IMR-90 (cell line): ENCODE data around the gene ABHD12. TPM values are rescaled to one million over a fixed set of nuclear protein-coding genes. Genes with fewer than 3 reads are reported as not detected.

Source experiments
- ATAC-seq: fragments of 200-7000 bp; cut with Tn5 transposase; 2 replicates; pipeline ENCODE4 v1.9.1; 2020; ENCODE audit warnings: low read depth, mild to moderate bottlenecking, moderate library complexity
- BruUV-seq: library from RNA; stranded (reverse); fragments of 400-500 nt; replicated peaks from 2 replicates; lab custom pipeline; 2021; lab: Mats Ljungman, UMichigan
- CTCF ChIA-PET: fragments of 300-600 bp; formaldehyde crosslinking; extraction: SDS; loops from one replicate; lab custom pipeline; 2021; ENCODE audit warnings: antibody characterized with exemption; lab: Yijun Ruan, JAX
- POLR2A ChIA-PET: fragments of 300-600 bp; sonication (Branson Sonifier 250); formaldehyde crosslinking; loops from one replicate; lab custom pipeline; 2022; ENCODE audit warnings: antibody characterized with exemption; ENCODE audit not compliant: unreplicated experiment; lab: Charles Lee
- DNase-seq: peaks from one replicate; pipeline ENCODE4 v3.0.0; 2013
- H2AFZ ChIP-seq: replicated peaks from 2 replicates; pipeline ENCODE3; 2013; ENCODE audit warnings: low read length, mild to moderate bottlenecking; ENCODE audit not compliant: poor library complexity
- H2AK5ac ChIP-seq: 2 replicates; pipeline ENCODE4 v1.6.1; 2013; ENCODE audit warnings: low read depth, low read length, inconsistent platforms
- H2AK9ac ChIP-seq: replicated peaks from 2 replicates; pipeline ENCODE3; 2013; ENCODE audit warnings: mild to moderate bottlenecking, low read depth, low read length, moderate library complexity; ENCODE audit not compliant: poor library complexity
- H2BK120ac ChIP-seq: 2 replicates; pipeline ENCODE4 v1.6.1; 2013; ENCODE audit warnings: low read depth, low read length, inconsistent platforms
- H2BK15ac ChIP-seq: 3 replicates; pipeline ENCODE4 v1.6.1; 2013; ENCODE audit warnings: low read depth, low read length, inconsistent platforms
- H2BK20ac ChIP-seq: 2 replicates; pipeline ENCODE4 v1.6.1; 2013; ENCODE audit warnings: low read depth, mild to moderate bottlenecking, inconsistent platforms, low read length, moderate library complexity
- H2BK5ac ChIP-seq: 2 replicates; pipeline ENCODE4 v1.6.1; 2013; ENCODE audit warnings: mild to moderate bottlenecking, low read depth, low read length, inconsistent platforms; ENCODE audit not compliant: poor library complexity, severe bottlenecking
- H3K14ac ChIP-seq: replicated peaks from 2 replicates; pipeline ENCODE4 v1.6.1; 2013; ENCODE audit warnings: low read depth, low read length, inconsistent platforms
- H3K18ac ChIP-seq: 2 replicates; pipeline ENCODE4 v1.6.1; 2013; ENCODE audit warnings: low read depth, low read length, control low read depth
- H3K23ac ChIP-seq: 2 replicates; pipeline ENCODE4 v1.6.1; 2013; ENCODE audit warnings: low read depth, low read length, inconsistent platforms
- H3K27ac ChIP-seq: 2 replicates; pipeline ENCODE4 v1.5.1; 2013; ENCODE audit warnings: mild to moderate bottlenecking, control low read depth, low read length; ENCODE audit not compliant: insufficient read depth
- H3K27me3 ChIP-seq: 2 replicates; pipeline ENCODE4 v1.6.1; 2013; ENCODE audit warnings: low read length; ENCODE audit not compliant: control insufficient read depth, insufficient read depth
- H3K36me3 ChIP-seq: 2 replicates; pipeline ENCODE4 v1.6.1; 2013; ENCODE audit warnings: low read length, mixed read lengths; ENCODE audit not compliant: control insufficient read depth, insufficient read depth
- H3K4ac ChIP-seq: 2 replicates; pipeline ENCODE4 v1.6.1; 2013; ENCODE audit warnings: low read depth, low read length, inconsistent platforms
- H3K4me1 ChIP-seq: 2 replicates; pipeline ENCODE4 v1.6.1; 2013; ENCODE audit warnings: low read length, mixed read lengths; ENCODE audit not compliant: control insufficient read depth, insufficient read depth
- H3K4me2 ChIP-seq: 2 replicates; pipeline ENCODE4 v1.6.1; 2013; ENCODE audit warnings: low read depth, mild to moderate bottlenecking, control low read depth, low read length, moderate library complexity
- H3K4me3 ChIP-seq: 2 replicates; pipeline ENCODE4 v1.5.1; 2013; ENCODE audit warnings: low read depth, mild to moderate bottlenecking, control low read depth, low read length, moderate library complexity; ENCODE audit not compliant: insufficient read depth
- H3K56ac ChIP-seq: 2 replicates; pipeline ENCODE4 v1.6.1; 2013; ENCODE audit warnings: low read length, inconsistent platforms; ENCODE audit not compliant: insufficient read depth; ENCODE audit errors: extremely low read depth
- H3K79me1 ChIP-seq, 2 experiments: 2 replicates each; pipeline ENCODE4 v1.6.1; 2013; ENCODE audit warnings: low read length in 2 of 2, inconsistent platforms in 1 of 2, low read depth in 1 of 2
- H3K9ac ChIP-seq: 2 replicates; pipeline ENCODE4 v1.6.1; 2013; ENCODE audit warnings: low read depth, low read length, control low read depth
- H3K9me1 ChIP-seq: 2 replicates; pipeline ENCODE4 v1.6.1; 2013; ENCODE audit warnings: low read length, inconsistent platforms; ENCODE audit not compliant: insufficient read depth
- H3K9me3 ChIP-seq: 2 replicates; pipeline ENCODE4 v1.6.1; 2013; ENCODE audit warnings: low read length; ENCODE audit not compliant: control insufficient read depth, insufficient read depth
- H4K20me1 ChIP-seq: 2 replicates; pipeline ENCODE4 v1.6.1; 2013; ENCODE audit warnings: low read length, inconsistent platforms; ENCODE audit not compliant: insufficient read depth
- H4K5ac ChIP-seq: 2 replicates; pipeline ENCODE4 v1.6.1; 2013; ENCODE audit warnings: mild to moderate bottlenecking, low read depth, low read length, control low read depth
- H4K8ac ChIP-seq, 2 experiments: 2 replicates each; pipeline ENCODE4 v1.6.1; 2013; ENCODE audit warnings: low read depth in 2 of 2, low read length in 2 of 2, control low read depth in 1 of 2, inconsistent platforms in 1 of 2
- H4K91ac ChIP-seq: 2 replicates; pipeline ENCODE4 v1.6.1; 2013; ENCODE audit warnings: low read depth, low read length, inconsistent platforms; ENCODE audit not compliant: insufficient read depth
- BHLHE40 ChIP-seq: fragments of 150-350 bp; IDR thresholded peaks from 2 replicates; pipeline ENCODE4 v1.6.1; 2016; ENCODE audit warnings: mild to moderate bottlenecking, low read depth, low read length
- FOS ChIP-seq: fragments of 150-350 bp; IDR thresholded peaks from 2 replicates; pipeline ENCODE4 v1.6.1; 2016; ENCODE audit warnings: low read depth, low read length
- MXI1 ChIP-seq: IDR thresholded peaks from 2 replicates; pipeline ENCODE4 v1.6.1; 2012; ENCODE audit warnings: low read depth, mild to moderate bottlenecking, low read length, moderate library complexity, borderline replicate concordance
- SMC3 ChIP-seq: fragments of 150-350 bp; IDR thresholded peaks from 2 replicates; pipeline ENCODE4 v1.6.1; 2016; ENCODE audit warnings: low read depth, mild to moderate bottlenecking, antibody characterized with exemption, low read length, moderate library complexity
- WGBS, 2 experiments: methylation state at CpG; one replicate each; pipeline versions ENCODE4 v1.1.5 to v1.1.7; 2013; ENCODE audit warnings: missing lambda C conversion rate in 2 of 2; ENCODE audit not compliant: insufficient read length in 1 of 2; ENCODE audit errors: extremely low coverage in 2 of 2; 5-methylcytosine and 5-hydroxymethylcytosine counted together
- dilution Hi-C: fragments of 300-500 bp; cut with HindIII; formaldehyde crosslinking; loops from one replicate; pipeline ENCODE4 v1.14.3; 2018; ENCODE audit warnings: low sequenced_read_pairs; ENCODE audit not compliant: unreplicated experiment
- in situ Hi-C: fragments of 300-500 bp; cut with MboI; formaldehyde crosslinking; loops from 3 replicates; pipeline ENCODE4 v1.14.3; 2019; ENCODE audit warnings: low sequenced_read_pairs, inconsistent platforms, mixed read lengths
- intact Hi-C: fragments of 100-400 bp; cut with micrococcal nuclease; formaldehyde crosslinking; loops from 2 replicates; pipeline ENCODE4 v1.10.0; 2022
- polyA plus RNA-seq, 3 experiments: library from polyadenylated mRNA; depleted of rRNA; stranded (reverse); fragments of >200 nt; gene quantifications; 2 replicates each; pipeline ENCODE4 v1.2.3, GENCODE V29; 2012; ENCODE audit warnings: low replicate concordance in 1 of 3
- total RNA-seq: library from RNA; depleted of rRNA; stranded (reverse); fragments of >200 nt; gene quantifications from 2 replicates; pipeline ENCODE4 v1.2.3, GENCODE V29; 2012
- TF ChIP-seq, protein P1 (sequence below): conservative IDR thresholded peaks from 2 replicates; pipeline ENCODE4 v1.5.1; 2012; ENCODE audit warnings: mild to moderate bottlenecking, low read depth, low read length, improper control_type of control experiment

The ABHD12 gene
- total and polyA plus RNA-seq, 2 of the 4 experiments (the other 2 are of a cell fraction): 80.7 to 108 TPM

DNA sequence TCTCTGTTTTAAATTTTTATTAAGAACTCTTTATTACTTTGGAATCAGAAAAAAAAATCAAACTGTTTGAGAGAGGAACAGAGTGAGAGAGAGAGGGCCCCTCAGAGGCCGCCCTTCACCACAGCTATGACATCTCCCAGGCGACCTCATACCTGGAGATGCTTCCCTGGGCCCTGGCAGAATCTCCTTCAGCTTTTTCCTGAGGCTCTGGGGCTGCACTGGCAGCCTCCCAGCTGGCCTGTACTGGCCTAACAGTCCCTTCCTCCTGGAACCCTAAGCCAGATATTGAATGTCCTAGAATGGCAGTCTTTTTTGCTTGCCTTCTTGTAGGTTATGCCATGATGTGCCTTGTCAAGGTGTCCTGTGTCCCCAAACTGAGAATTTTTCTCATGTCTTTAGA lies 13.7 kb downstream of the ABHD12 start:
- CTCF ChIA-PET: no interaction called here
- no peak for TF ChIP-seq BHLHE40
- TF ChIP-seq, protein P1, sequence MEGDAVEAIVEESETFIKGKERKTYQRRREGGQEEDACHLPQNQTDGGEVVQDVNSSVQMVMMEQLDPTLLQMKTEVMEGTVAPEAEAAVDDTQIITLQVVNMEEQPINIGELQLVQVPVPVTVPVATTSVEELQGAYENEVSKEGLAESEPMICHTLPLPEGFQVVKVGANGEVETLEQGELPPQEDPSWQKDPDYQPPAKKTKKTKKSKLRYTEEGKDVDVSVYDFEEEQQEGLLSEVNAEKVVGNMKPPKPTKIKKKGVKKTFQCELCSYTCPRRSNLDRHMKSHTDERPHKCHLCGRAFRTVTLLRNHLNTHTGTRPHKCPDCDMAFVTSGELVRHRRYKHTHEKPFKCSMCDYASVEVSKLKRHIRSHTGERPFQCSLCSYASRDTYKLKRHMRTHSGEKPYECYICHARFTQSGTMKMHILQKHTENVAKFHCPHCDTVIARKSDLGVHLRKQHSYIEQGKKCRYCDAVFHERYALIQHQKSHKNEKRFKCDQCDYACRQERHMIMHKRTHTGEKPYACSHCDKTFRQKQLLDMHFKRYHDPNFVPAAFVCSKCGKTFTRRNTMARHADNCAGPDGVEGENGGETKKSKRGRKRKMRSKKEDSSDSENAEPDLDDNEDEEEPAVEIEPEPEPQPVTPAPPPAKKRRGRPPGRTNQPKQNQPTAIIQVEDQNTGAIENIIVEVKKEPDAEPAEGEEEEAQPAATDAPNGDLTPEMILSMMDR: no peak
- TF ChIP-seq MXI1: no peak
- TF ChIP-seq FOS: no peak
- TF ChIP-seq SMC3: no peak
- H3K4me2 ChIP-seq: peak overlapping the region; percentile 56; the same call in 1 of the 2 replicates

More for the DNA sequence above, 13.7 kb downstream of the ABHD12 start:
- Histone ChIP-seq H2AK5ac (peak overlapping the region; percentile 68), H3K14ac (no peak overlapping the region), H3K27ac (no peak overlapping the region), H3K27me3 (no peaks in the 10 kb centered on the region), H2BK20ac (0 out of 2 replicates have a peak overlapping the region, but pooled peaks have one; percentile 33), H3K9me3 (peaks cover 8% of the 10 kb centered on the region), H3K36me3 (0 out of 2 replicates have a peak, but pooled peaks cover under 1% of the 10 kb centered on the region), H3K4me3 (no peak overlapping the region), H4K91ac (no peak overlapping the region), H3K18ac (no peak overlapping the region; the same call in 1 of the 2 replicates), H3K79me1 (peaks cover 41 to 87% of the 10 kb centered on the region in 2 experiments), H4K20me1 (peaks cover 32% of the 10 kb centered on the region), H3K9ac (no peak overlapping the region), H2BK5ac (peak overlapping the region; percentile 37), H3K4me1 (peaks cover 10% of the 10 kb centered on the region), H3K56ac (no peak overlapping the region), H3K4ac (peak overlapping the region; percentile 31; the same call in 1 of the 2 replicates), H4K5ac (no peak overlapping the region), H2AFZ (no peak overlapping the region), H2AK9ac (no peak overlapping the region), H4K8ac (no peak overlapping the region), H3K9me1 (peaks cover 25% of the 10 kb centered on the region), H3K23ac (peak overlapping the region; percentile 17; the same call in 1 of the 2 replicates), H2BK15ac (no peak overlapping the region), H2BK120ac (no peak overlapping the region)
- in situ Hi-C loops: loop anchor here (25.0 kb wide), 1 partner anchor 740 kb away; no protein-coding TSS in a partner anchor
- BruUV-seq: no TSS peak
- no peak for ATAC-seq
- no peak for DNase-seq
- intact Hi-C loops: no loop called here
- dilution Hi-C loops: no loop called here
- no CpG with 5 or more reads among the region's 2 CpGs for WGBS, 2 experiments
- POLR2A ChIA-PET: no interaction called here
